ENCODE measurements around the gene UBTF. TPM values are rescaled to one million over a fixed set of nuclear protein-coding genes. Genes with fewer than 3 reads are reported as not detected.
A peak's percentile ranks its signal among the peaks of the same experiment; 100 is the strongest.

Gene UBTF
- total and polyA plus RNA-seq, 8 donors: 31.9 to 51.8 (median 39.5) TPM

DNA sequence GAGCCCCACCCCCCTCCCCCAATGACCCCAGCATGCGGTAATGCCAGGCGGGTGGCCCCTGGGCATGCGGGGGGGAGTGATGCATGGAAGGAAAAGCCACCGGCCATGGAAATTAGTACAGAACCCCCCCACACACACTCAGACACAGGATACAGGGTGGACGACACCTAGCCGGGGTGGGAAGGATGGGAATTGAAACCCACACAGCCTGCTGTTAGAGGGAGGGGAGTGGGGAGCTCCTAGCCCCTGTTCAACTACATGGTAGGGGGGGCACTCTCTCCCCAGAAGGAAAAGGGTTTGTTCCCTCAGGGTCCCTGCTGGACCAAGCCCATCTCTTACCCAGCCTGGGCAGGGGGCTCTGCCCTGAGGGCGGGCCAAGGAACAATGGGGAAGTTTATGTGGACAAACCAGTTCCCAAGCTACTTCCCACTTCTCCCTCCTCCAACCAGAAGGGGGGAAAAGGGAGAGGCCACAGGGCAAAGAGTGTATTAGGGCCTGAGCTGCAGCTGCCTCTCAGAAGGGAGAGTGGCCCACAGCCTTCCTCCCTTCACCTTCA, 27.5 kb downstream of the UBTF start:
- Histone ChIP-seq H3K27me3 (no peaks in the 10 kb centered on the region), H3K9me3 (no peaks in the 10 kb centered on the region), H3K4me1 (peaks cover 0 to 8% (median 0%) of the 10 kb centered on the region in 3 donors), H3K36me3 (peaks cover 6 to 20% (median 17%) of the 10 kb centered on the region in 3 donors), H3K27ac (no peak overlapping the region), H3K4me3 (no peak overlapping the region)
- FAIRE-seq: no peak
- 72 to 78% methylated on average over 7 of the region's 7 CpGs for WGBS, 2 donors
- TF ChIP-seq, protein P1, sequence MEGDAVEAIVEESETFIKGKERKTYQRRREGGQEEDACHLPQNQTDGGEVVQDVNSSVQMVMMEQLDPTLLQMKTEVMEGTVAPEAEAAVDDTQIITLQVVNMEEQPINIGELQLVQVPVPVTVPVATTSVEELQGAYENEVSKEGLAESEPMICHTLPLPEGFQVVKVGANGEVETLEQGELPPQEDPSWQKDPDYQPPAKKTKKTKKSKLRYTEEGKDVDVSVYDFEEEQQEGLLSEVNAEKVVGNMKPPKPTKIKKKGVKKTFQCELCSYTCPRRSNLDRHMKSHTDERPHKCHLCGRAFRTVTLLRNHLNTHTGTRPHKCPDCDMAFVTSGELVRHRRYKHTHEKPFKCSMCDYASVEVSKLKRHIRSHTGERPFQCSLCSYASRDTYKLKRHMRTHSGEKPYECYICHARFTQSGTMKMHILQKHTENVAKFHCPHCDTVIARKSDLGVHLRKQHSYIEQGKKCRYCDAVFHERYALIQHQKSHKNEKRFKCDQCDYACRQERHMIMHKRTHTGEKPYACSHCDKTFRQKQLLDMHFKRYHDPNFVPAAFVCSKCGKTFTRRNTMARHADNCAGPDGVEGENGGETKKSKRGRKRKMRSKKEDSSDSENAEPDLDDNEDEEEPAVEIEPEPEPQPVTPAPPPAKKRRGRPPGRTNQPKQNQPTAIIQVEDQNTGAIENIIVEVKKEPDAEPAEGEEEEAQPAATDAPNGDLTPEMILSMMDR (IDR thresholded peaks at IDR 0.05): no peak
- no peak for DNase-seq
- ATAC-seq: peak in 3 of 4 donors; percentile 5 to 12 (median 9)
- intact Hi-C loops (cut with DNase I): no loop called here

DNA sequence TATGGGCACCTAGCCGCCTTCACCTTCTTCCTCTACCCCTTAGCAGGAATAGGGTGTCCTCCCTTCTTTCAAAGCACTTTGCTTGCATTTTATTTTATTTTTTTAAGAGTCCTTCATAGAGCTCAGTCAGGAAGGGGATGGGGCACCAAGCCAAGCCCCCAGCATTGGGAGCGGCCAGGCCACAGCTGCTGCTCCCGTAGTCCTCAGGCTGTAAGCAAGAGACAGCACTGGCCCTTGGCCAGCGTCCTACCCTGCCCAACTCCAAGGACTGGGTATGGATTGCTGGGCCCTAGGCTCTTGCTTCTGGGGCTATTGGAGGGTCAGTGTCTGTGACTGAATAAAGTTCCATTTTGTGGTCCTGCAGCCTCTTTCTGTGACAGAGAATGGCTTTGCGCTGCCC, 28.1 kb downstream of the UBTF start:
- TF ChIP-seq, protein P1 (IDR thresholded peaks at IDR 0.05): no peak
- Histone ChIP-seq H3K4me1 (peaks cover 0 to 8% (median 0%) of the 10 kb centered on the region in 3 donors), H3K4me3 (no peak overlapping the region), H3K27me3 (no peaks in the 10 kb centered on the region), H3K27ac (no peak overlapping the region), H3K9me3 (no peaks in the 10 kb centered on the region), H3K36me3 (peaks cover 6 to 20% (median 17%) of the 10 kb centered on the region in 3 donors)
- FAIRE-seq: no peak
- ATAC-seq: no peak
- DNase-seq: no peak
- 71 to 73% methylated on average over 5 of the region's 5 CpGs for WGBS, 2 donors
- intact Hi-C loops (cut with DNase I): no loop called here

DNA sequence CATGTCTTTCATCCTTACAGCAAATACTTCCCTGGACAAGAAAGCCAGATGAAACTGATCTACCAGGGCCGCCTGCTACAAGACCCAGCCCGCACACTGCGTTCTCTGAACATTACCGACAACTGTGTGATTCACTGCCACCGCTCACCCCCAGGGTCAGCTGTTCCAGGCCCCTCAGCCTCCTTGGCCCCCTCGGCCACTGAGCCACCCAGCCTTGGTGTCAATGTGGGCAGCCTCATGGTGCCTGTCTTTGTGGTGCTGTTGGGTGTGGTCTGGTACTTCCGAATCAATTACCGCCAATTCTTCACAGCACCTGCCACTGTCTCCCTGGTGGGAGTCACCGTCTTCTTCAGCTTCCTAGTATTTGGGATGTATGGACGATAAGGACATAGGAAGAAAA, 29.0 kb downstream of the UBTF start:
- TF ChIP-seq, protein P1 (IDR thresholded peaks at IDR 0.05): no peak
- intact Hi-C loops (cut with DNase I): no loop called here
- no peak overlapping the region for H3K27ac ChIP-seq
- FAIRE-seq (no peak), ATAC-seq (no peak), DNase-seq (peak in 1 of 6 donors; percentile 21)
- no peak overlapping the region for H3K4me3 ChIP-seq
- no peaks in the 10 kb centered on the region for H3K9me3 ChIP-seq
- H3K36me3 ChIP-seq: peaks cover 6 to 20% (median 17%) of the 10 kb centered on the region in 3 donors
- WGBS, 2 donors: 88 to 94% methylated on average over 10 of the region's 10 CpGs
- peaks cover 0 to 12% (median 0%) of the 10 kb centered on the region in 3 donors for H3K4me1 ChIP-seq
- no peaks in the 10 kb centered on the region for H3K27me3 ChIP-seq

DNA sequence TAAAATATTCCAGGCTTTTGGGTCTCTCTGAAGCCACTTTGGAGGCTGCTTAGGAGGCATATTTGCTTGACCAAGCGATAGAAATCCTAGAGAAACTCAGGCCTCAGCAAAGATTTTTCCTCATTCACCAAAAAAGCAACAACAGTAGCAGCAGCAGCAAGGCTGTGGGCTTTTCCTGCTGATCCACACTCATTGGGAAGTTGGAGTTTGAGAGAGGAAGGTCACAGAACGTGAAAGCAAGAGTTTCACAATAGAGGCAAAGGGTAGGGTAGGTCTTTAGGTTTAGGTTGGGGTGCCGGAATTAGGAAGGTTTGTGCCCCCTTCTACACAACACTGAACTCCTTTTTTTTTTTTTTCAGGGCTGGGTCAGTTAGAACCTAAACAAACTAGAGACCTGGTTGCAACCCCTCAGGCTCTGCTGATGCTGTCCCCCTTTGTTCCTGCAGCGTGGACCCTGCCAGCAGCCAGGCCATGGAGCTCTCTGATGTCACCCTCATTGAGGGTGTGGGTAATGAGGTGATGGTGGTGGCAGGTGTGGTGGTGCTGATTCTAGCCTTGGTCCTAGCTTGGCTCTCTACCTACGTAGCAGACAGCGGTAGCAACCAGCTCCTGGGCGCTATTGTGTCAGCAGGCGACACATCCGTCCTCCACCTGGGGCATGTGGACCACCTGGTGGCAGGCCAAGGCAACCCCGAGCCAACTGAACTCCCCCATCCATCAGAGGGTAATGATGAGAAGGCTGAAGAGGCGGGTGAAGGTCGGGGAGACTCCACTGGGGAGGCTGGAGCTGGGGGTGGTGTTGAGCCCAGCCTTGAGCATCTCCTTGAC, 30.7 kb downstream of the UBTF start:
- Histone ChIP-seq H3K27ac (no peak overlapping the region), H3K4me1 (peaks cover 0 to 24% (median 7%) of the 10 kb centered on the region in 3 donors), H3K27me3 (no peaks in the 10 kb centered on the region), H3K9me3 (no peaks in the 10 kb centered on the region), H3K4me3 (no peak overlapping the region), H3K36me3 (peaks cover under 1 to 6% (median 4%) of the 10 kb centered on the region in 3 donors)
- peak in 1 of 6 donors; percentile 53 for DNase-seq
- WGBS, 2 donors: 87 to 89% methylated on average over 12 of the region's 12 CpGs
- no peak for FAIRE-seq
- intact Hi-C loops (cut with DNase I): no loop called here
- TF ChIP-seq, protein P1 (IDR thresholded peaks at IDR 0.05): no peak
- ATAC-seq: no peak

Data from pancreas (tissue), 10 donors.